GM19463 (cell line): Measurements from ENCODE around the gene DZANK1.
"Not testable (repeated sequence)": the region's sequence is repeated elsewhere in the genome, so short reads cannot be mapped to it uniquely, and the experiment has no call there.

Experiments used
- ATAC-seq: cut with Tn5 transposase; IDR thresholded peaks from one replicate; pipeline ENCODE4 v1.9.1; 2021; ENCODE audit warnings: mild to moderate bottlenecking, moderate library complexity; ENCODE audit not compliant: unreplicated experiment

DZANK1 gene

DNA sequence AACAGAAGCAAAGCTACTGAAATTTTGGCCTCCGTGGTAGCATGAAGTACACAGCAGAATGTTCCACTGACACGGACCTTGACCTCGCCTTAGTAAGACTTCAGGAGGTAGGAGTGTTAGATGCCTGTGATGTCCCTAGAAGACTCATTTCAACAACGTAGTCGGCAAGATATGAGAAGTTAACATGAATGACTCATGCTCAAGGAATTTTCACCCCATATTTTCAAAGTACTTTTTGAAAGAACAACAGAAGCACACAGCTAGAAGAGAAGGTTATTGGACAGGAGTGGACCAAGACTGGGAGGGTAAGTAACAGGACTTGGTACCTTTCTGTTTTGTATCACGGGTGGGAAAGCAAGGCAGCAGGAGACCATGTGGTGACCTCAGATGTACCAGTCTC is 78.0 kb downstream of the DZANK1 start:
- no peak for ATAC-seq

DNA sequence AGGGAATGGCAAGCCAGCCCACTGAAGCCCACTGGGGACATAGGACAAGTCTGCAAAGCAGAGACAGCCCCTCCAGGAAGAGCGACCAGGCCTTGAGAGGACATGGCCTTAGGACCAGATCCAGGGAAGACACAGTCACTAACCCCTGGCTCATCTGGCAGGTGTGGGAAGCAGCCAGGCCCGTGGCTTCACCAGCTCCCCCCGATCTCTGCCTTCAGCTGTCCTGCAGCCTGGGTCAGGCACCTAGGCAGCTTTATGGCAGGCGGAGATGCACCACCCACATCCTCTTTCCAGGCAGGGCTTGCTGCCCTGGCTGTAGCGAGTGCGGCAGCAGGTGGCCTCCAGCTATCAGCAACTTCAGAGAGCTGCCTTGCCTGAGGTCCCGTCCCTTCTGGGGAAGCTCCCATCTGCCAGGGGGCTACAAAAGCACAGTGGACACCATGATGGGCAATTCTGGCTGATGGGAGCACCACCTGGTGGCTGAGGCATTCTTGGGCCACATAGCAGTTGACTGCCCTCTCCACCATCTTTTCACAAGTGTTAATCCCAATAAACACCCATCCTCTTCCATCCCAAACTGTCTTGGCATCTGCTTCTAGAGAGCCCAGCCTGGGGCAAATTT is 85.8 kb downstream of the DZANK1 start:
- ATAC-seq: no peak

DNA sequence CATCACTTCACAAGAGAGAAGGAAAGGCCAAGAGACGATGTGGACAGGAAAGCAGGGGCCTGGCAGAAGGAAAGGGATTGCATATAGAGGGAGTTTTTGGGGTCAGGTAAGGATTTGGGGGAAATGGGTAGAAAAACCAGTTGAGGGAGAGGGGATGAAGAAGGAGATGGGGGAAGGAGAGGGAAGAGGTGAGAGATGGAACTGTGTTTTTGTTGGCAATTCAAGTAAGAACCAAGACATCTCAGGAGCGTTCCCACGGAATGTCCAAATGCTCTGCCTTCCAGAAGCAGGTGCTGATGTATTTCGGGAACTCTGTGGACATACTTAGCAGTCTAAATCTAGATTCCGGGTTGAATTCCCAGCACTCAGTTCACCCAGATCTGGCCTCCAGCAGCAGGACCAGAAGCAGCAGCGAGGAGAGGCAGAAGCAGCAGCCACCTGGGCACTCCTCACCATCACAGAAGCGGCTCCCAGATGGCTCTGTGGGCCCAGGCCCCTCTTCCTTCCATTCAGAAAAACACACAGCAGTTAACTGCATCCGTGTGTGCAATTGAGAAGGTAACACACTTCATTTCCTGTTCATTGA is 88.8 kb downstream of the DZANK1 start:
- ATAC-seq: no peak

DNA sequence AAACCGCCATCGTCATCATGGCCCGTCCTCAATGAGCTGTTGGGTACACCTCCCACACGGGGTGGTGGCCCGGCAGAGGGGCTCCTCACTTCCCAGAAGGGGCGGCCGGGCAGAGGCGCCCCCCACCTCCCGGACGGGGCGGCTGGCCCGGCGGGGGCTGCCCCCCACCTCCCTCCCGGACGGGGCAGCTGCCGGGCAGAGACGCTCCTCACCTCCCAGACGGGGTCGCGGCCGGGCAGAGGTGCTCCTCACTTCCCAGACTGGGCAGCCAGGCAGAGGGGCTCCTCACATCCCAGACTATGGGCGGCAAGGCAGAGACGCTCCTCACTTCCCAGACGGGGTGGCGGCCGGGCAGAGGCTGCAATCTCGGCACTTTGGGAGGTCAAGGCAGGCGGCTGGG is 91.3 kb downstream of the DZANK1 start:
- ATAC-seq: not testable (repeated sequence)

DNA sequence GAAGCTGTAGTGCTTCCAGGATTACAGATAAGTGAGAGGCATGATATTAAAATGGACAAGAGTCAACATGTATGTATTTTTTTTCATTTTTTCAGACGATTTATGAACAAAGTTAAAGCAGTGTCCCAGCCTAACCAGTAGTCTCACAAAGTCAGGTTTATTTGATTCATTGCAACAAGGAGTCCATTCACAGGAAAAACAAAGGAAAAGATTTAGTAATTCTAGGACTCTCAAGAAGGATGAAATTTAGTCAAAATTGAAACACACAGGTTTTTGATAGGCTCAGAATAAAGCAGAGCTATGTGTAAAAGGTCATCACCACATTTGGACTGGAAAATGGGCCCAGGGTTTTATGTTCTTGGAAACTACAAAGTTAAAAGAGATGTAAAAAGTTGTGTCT is 94.5 kb downstream of the DZANK1 start:
- no peak for ATAC-seq

DNA sequence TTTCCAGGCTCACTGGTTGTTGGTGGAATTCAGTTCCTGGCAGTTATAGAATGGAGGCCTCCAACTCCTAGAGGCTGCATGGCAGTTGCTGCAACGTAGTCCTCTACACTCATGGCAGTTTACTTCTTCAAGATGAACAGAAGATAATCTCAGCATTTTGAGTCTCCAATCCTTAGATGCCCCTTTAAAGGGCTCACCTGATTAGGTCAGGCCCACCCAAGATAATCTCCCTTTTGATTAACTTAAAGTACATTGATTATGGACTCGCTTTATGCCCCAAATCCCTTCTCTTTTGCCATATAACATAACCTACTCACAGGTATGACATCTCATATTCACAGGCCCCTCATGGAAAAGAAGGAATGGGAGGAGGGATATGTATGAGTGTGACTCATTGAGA is 102.1 kb downstream of the DZANK1 start:
- ATAC-seq: no peak

DNA sequence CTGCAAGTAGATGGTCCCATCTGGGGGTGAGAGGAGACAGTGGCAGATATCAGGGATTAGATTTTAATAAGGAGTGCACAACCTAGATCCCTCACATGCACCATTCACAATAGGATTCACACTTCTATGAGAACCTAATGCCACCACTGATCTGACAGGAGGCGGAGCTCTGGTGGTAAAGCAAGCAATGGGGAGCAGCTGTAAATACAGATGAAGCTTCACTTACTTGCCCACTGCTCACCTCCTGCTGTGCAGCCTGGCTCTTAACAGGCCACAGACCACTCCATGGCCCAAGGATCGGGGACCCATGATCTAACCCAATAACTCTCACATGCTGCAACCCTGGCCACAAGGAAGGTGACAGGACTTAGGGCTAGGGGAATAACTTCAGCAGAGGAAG is 103.1 kb downstream of the DZANK1 start:
- no peak for ATAC-seq

DNA sequence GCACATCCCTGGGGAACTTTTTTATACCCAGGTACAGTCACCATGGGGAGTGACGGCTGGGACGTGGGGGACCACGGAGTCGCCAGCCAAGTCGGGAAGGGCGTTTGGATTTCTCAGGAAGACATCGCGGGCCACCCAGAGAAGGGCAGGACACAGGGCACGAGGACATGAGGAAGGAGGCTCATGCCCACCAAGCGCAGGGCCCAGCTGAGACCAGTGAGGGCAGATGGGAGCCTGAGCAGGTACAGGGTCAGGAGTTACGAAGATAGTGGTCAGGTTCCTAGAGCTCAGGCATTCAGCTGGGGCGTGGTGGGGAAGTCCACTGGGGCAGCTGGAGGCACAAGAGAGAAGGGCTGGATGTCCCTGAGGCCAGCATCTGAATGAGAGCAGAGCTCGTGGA is 103.9 kb downstream of the DZANK1 start:
- no peak for ATAC-seq

DNA sequence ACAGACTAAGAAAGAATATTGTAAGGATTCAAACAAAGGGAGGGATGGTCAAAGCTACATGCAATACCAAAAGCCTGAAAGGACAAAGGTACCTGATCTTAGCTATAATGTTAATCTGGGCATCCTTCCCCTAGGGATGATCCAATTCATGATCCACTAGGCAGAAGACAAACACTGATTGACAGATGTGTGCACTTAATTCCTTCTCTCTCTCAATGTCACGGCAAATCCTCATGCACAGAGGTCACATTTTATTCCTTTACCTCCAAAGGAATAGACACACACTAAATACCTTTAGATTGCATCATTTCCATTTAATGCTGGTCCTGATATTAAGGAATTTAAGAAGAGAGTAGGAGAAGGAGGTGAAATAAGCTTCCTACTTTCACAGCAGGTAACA is 105.2 kb downstream of the DZANK1 start:
- ATAC-seq: no peak

DNA sequence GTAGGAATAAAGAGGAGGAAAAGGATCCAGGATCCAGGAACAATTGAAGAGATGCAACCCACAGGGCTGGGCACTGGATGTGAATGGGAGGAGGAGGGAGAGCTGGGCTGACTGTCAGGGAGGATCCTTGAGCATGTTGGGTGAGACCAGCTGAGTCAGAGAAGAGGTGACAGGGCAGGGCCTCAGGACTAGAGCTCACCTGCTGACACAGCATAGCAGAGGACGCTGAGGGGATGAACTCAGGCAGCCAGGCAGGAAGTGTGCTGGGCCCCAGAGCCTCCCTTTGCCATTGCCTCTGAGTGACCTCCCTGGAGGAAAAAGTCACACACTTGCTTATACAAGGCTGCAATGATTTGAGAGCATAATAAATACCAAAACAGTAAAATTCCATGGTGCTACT is 106.2 kb downstream of the DZANK1 start:
- ATAC-seq: no peak

DNA sequence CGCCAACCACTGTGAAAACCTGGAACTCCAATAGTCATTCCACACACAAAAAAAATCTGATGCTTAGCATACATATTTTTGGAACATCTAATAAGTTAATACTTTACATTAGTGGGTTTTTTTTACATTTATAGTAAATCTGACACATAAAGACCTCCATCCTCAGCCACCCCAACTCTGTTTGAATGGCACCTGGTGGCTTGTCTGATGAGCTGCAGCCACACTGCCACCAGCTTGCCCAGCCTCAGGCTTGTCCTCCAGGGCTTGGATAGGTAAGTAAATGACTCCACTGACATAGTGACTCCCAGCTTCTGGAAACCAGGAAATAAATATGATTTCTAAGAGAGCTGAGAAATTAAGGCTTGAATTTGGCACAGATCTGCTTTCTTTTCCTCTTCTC is 107.0 kb downstream of the DZANK1 start:
- no peak for ATAC-seq

DNA sequence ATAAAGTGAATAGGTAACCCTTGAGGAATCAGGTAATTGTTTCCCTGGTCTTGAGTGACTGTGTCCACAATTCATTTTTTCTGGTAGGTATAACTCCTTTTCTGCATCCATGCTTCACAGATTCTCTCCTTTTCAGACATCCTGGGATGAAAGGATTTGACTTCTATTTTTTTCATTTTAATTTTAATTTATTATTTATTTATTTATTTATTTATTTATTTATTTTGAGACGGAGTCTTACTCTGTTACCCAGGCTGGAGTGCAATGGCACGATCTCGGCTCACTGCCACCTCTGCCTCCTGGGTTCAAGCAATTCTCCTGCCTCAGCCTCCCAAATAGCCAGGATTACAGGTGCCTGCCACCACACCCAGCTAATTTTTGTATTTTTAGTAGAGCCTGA is 117.1 kb downstream of the DZANK1 start:
- ATAC-seq: not testable (repeated sequence)
